NCI-H748 (cell line): ENCODE results near the gene SMARCAL1.

Experiments
- DNase-seq: peaks from one replicate; lab custom pipeline; 2025; ENCODE audit not compliant: unreplicated experiment; lab: John Stamatoyannopoulos, UW

SMARCAL1 gene

GRCh38 chr2:216473187-216473586 is 60.9 kb downstream of the SMARCAL1 start:
- DNase-seq: no peak

GRCh38 chr2:216474925-216475670 is 62.8 kb downstream of the SMARCAL1 start:
- no peak for DNase-seq

GRCh38 chr2:216475767-216476166 is 63.5 kb downstream of the SMARCAL1 start:
- DNase-seq: no peak

- no peak for DNase-seq
These were observed 65.2 kb downstream of the SMARCAL1 start for GRCh38 chr2:216477283-216478035.

GRCh38 chr2:216478151-216478550 is 65.9 kb downstream of the SMARCAL1 start:
- no peak for DNase-seq

- DNase-seq: no peak
These were observed 66.5 kb downstream of the SMARCAL1 start for GRCh38 chr2:216478791-216479190.

- no peak for DNase-seq
These were observed 67.9 kb downstream of the SMARCAL1 start for GRCh38 chr2:216480221-216480620.

GRCh38 chr2:216482640-216483039 is 70.4 kb downstream of the SMARCAL1 start:
- no peak for DNase-seq

- DNase-seq: no peak
These were observed 73.0 kb downstream of the SMARCAL1 start for GRCh38 chr2:216485237-216485636.

GRCh38 chr2:216485745-216486144 is 73.5 kb downstream of the SMARCAL1 start:
- DNase-seq: no peak

GRCh38 chr2:216486271-216486670 is 74.0 kb downstream of the SMARCAL1 start:
- no peak for DNase-seq

- DNase-seq: no peak
These were observed 74.4 kb downstream of the SMARCAL1 start for GRCh38 chr2:216486708-216487107.

- DNase-seq: no peak
These were observed 77.8 kb downstream of the SMARCAL1 start for GRCh38 chr2:216490061-216490460.

GRCh38 chr2:216491793-216492596 is 79.7 kb downstream of the SMARCAL1 start:
- no peak for DNase-seq

GRCh38 chr2:216492597-216493333 is 80.5 kb downstream of the SMARCAL1 start:
- no peak for DNase-seq

- no peak for DNase-seq
These were observed 81.0 kb downstream of the SMARCAL1 start for GRCh38 chr2:216493334-216493685.

GRCh38 chr2:216495656-216496055 is 83.4 kb downstream of the SMARCAL1 start:
- DNase-seq: no peak

- no peak for DNase-seq
These were observed 85.2 kb downstream of the SMARCAL1 start for GRCh38 chr2:216497382-216498069.

- no peak for DNase-seq
These were observed 85.7 kb downstream of the SMARCAL1 start for GRCh38 chr2:216498070-216498378.
